ENCODE data around the gene MAST3.
"Not testable (repeated sequence)": the region's sequence is repeated elsewhere in the genome, so short reads cannot be mapped to it uniquely, and the experiment has no call there.

The MAST3 gene

DNA sequence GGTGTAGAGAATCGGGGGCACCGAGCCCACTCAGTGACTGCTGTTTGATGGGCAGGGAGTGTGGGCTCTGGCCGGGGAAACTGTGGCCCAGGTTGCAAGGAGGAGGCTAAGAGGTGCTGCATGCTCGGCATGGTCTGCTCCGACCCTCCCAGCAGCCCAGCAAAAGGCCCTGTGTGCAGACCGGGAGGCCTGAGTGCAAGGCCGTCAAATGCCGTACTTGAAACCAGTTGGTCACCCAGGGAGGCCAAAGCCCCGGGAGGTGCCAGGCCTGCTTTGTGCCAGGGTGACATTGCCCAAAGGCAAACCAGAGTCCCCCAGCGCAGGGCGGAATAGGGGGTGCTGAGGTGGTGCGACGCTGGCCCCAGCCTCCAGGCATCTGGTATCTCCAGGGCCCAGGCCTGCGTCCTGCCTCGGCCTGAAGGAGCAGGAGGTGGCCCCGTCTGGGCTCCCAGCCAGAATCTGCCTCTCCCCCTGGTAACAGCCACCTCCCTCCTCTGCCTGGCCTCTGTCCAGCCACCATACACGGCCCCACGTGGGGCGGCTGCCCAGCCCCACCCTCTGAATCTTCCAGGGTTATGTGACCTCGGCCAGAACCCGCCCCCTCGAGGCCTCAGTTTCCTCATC lies 59.4 kb downstream of the MAST3 start:
- H3K27me3 ChIP-seq (ENCODE audit: control insufficient read depth, insufficient read depth, low read length) = no peaks in the 10 kb centered on the region
- no peaks in the 10 kb centered on the region for H3K36me3 ChIP-seq (ENCODE audit: control insufficient read depth, low read depth, low read length)
- no peak overlapping the region for H3K27ac ChIP-seq (ENCODE audit: low read length)
- H3K9me3 ChIP-seq (ENCODE audit: control insufficient read depth, low read depth, low read length) = no peaks in the 10 kb centered on the region
- no peaks in the 10 kb centered on the region for H3K4me1 ChIP-seq (ENCODE audit: control insufficient read depth, low read depth, low read length)
- no peak overlapping the region for H3K9ac ChIP-seq (ENCODE audit: low read length)
- H3K4me3 ChIP-seq (ENCODE audit: low read length) = no peak overlapping the region

DNA sequence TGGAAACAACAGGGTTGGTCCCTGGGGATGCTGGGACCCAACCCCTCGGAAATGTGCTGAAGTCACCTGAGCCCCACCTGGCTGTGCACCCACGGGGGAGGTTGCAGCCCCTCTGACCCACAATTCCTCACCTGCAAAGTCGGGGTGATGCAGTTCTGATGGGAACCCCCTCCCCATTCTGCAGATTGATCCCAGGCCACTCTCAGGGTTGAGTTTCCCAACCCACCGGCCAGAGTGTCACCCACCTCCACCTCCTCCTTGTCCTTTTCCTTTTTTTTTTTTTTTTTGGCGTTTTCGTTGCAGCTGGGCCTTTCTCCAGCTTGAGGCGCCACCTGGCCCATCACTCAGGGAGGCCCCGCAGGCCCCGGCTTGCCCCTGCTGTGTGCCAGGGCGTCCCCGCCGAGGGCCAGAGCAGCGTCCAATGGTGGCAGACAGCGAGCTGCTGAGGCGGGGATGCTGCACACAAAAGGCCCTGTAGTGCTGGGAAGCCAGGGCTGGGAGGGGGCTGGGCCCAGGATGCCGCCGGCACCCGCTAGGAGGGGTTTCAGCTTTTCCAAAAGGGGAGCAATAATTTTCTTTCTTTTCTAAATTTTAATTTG lies 60.0 kb downstream of the MAST3 start:
- H3K4me1 ChIP-seq (ENCODE audit: control insufficient read depth, low read depth, low read length) = no peaks in the 10 kb centered on the region
- H3K9me3 ChIP-seq (ENCODE audit: control insufficient read depth, low read depth, low read length) = no peaks in the 10 kb centered on the region
- no peak overlapping the region for H3K4me3 ChIP-seq (ENCODE audit: low read length)
- H3K36me3 ChIP-seq (ENCODE audit: control insufficient read depth, low read depth, low read length) = no peaks in the 10 kb centered on the region
- no peak overlapping the region for H3K27ac ChIP-seq (ENCODE audit: low read length)
- no peak overlapping the region for H3K9ac ChIP-seq (ENCODE audit: low read length)
- H3K27me3 ChIP-seq (ENCODE audit: control insufficient read depth, insufficient read depth, low read length) = no peaks in the 10 kb centered on the region

- Histone ChIP-seq H3K9ac (ENCODE audit: low read length) (no peak overlapping the region), H3K4me1 (ENCODE audit: control insufficient read depth, low read depth, low read length) (no peaks in the 10 kb centered on the region), H3K4me3 (ENCODE audit: low read length) (no peak overlapping the region), H3K9me3 (ENCODE audit: control insufficient read depth, low read depth, low read length) (no peaks in the 10 kb centered on the region), H3K36me3 (ENCODE audit: control insufficient read depth, low read depth, low read length) (peaks cover 8% of the 10 kb centered on the region), H3K27ac (ENCODE audit: low read length) (no peak overlapping the region), H3K27me3 (ENCODE audit: control insufficient read depth, insufficient read depth, low read length) (no peaks in the 10 kb centered on the region)
These were observed 60.9 kb downstream of the MAST3 start for GRCh38 chr19:18158467-18158866.

GRCh38 chr19:18159059-18159616 lies 61.6 kb downstream of the MAST3 start:
- H3K4me1 ChIP-seq (ENCODE audit: control insufficient read depth, low read depth, low read length); H3K4me3 ChIP-seq (ENCODE audit: low read length); H3K27me3 ChIP-seq (ENCODE audit: control insufficient read depth, insufficient read depth, low read length); H3K27ac ChIP-seq (ENCODE audit: low read length); H3K9me3 ChIP-seq (ENCODE audit: control insufficient read depth, low read depth, low read length); H3K9ac ChIP-seq (ENCODE audit: low read length): not testable (repeated sequence)
- peaks cover 10% of the 10 kb centered on the region for H3K36me3 ChIP-seq (ENCODE audit: control insufficient read depth, low read depth, low read length)

- Histone ChIP-seq H3K9ac (ENCODE audit: low read length) (no peak overlapping the region), H3K27me3 (ENCODE audit: control insufficient read depth, insufficient read depth, low read length) (no peaks in the 10 kb centered on the region), H3K36me3 (ENCODE audit: control insufficient read depth, low read depth, low read length) (peaks cover 10% of the 10 kb centered on the region), H3K27ac (ENCODE audit: low read length) (no peak overlapping the region), H3K4me3 (ENCODE audit: low read length) (no peak overlapping the region), H3K9me3 (ENCODE audit: control insufficient read depth, low read depth, low read length) (no peaks in the 10 kb centered on the region), H3K4me1 (ENCODE audit: control insufficient read depth, low read depth, low read length) (no peaks in the 10 kb centered on the region)
These were observed 62.2 kb downstream of the MAST3 start for GRCh38 chr19:18159810-18160209.

GRCh38 chr19:18160493-18160970 lies 63.0 kb downstream of the MAST3 start:
- Histone ChIP-seq H3K9ac (ENCODE audit: low read length) (peak overlapping the region; percentile 15), H3K36me3 (ENCODE audit: control insufficient read depth, low read depth, low read length) (peaks cover 11% of the 10 kb centered on the region), H3K4me1 (ENCODE audit: control insufficient read depth, low read depth, low read length) (no peaks in the 10 kb centered on the region), H3K27me3 (ENCODE audit: control insufficient read depth, insufficient read depth, low read length) (no peaks in the 10 kb centered on the region), H3K27ac (ENCODE audit: low read length) (no peak overlapping the region), H3K9me3 (ENCODE audit: control insufficient read depth, low read depth, low read length) (no peaks in the 10 kb centered on the region), H3K4me3 (ENCODE audit: low read length) (no peak overlapping the region)

DNA sequence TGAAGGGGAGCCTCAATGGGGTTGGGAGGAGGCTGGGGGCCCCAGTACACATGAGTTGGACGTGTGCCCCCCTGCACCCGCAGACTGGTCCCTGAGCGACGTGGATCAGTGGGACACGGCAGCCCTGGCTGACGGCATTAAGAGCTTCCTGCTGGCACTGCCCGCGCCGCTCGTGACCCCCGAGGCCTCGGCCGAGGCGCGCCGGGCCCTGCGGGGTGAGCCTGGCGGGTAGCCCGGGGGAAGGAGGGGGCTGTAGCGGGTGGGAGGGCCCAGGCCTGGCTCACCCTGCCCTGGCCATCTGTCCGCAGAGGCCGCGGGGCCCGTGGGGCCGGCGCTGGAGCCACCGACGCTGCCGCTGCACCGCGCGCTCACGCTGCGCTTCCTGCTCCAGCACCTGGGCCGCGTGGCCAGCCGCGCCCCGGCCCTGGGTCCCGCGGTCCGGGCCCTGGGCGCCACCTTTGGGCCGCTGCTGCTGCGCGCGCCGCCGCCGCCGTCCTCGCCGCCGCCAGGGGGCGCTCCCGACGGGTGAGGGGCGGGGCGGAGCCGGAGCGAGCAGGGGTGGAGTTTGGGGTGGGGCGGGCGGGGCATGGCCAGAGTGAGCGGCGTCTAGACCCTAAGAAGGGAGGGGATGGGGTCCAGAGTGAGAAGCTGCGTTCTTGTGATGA lies 63.5 kb downstream of the MAST3 start:
- Histone ChIP-seq H3K4me3 (ENCODE audit: low read length) (no peak overlapping the region), H3K27ac (ENCODE audit: low read length) (no peak overlapping the region)

DNA sequence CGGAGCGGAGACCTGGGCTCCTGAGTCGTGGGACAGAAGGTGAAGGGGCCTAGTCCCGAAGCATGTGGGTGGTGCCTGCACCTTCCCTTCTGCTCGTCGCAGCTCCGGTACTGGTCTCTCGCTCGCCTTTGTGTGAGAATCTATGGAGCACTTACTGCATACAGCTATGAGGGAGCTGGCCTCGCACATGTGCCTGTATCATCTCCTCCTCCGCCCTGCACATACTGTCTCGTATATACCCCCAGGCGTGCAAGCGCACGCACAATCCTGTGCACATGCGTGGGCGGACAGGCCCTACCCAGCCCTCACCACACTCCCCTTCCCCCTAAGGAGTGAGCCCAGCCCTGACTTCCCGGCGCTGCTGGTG lies 64.0 kb downstream of the MAST3 start:
- Histone ChIP-seq H3K27me3 (ENCODE audit: control insufficient read depth, insufficient read depth, low read length) (no peaks in the 10 kb centered on the region), H3K4me3 (ENCODE audit: low read length) (no peak overlapping the region), H3K4me1 (ENCODE audit: control insufficient read depth, low read depth, low read length) (no peaks in the 10 kb centered on the region), H3K9me3 (ENCODE audit: control insufficient read depth, low read depth, low read length) (no peaks in the 10 kb centered on the region), H3K9ac (ENCODE audit: low read length) (no peak overlapping the region), H3K36me3 (ENCODE audit: control insufficient read depth, low read depth, low read length) (peaks cover 17% of the 10 kb centered on the region), H3K27ac (ENCODE audit: low read length) (no peak overlapping the region)

More for the DNA sequence above, 63.5 kb downstream of the MAST3 start:
- peaks cover 17% of the 10 kb centered on the region for H3K36me3 ChIP-seq (ENCODE audit: control insufficient read depth, low read depth, low read length)
- H3K27me3 ChIP-seq (ENCODE audit: control insufficient read depth, insufficient read depth, low read length) = no peaks in the 10 kb centered on the region
- no peaks in the 10 kb centered on the region for H3K4me1 ChIP-seq (ENCODE audit: control insufficient read depth, low read depth, low read length)
- no peaks in the 10 kb centered on the region for H3K9me3 ChIP-seq (ENCODE audit: control insufficient read depth, low read depth, low read length)
- peak overlapping the region; percentile 15 for H3K9ac ChIP-seq (ENCODE audit: low read length)

DNA sequence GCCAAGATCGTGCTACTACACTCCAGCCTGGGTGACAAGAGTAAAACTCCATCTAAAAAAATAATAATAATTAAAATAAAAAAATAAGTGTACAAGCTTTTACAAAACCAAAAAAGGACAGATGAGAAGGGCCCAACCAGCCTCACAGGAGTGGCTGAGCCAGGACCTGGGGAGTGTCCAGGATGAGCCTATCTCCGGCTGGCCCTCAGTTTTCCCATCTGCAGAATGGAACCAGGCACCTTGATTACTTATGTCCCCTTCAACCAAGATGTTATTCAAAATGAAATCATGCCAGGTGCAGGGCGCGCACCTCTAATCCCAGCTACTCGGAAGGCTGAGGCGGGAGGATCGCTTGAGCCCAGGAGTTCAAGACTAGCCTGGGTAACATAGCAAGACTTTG lies 66.5 kb downstream of the MAST3 start:
- no peak overlapping the region for H3K4me3 ChIP-seq (ENCODE audit: low read length)
- H3K27me3 ChIP-seq (ENCODE audit: control insufficient read depth, insufficient read depth, low read length) = no peaks in the 10 kb centered on the region
- no peak overlapping the region for H3K27ac ChIP-seq (ENCODE audit: low read length)
- H3K9me3 ChIP-seq (ENCODE audit: control insufficient read depth, low read depth, low read length) = no peaks in the 10 kb centered on the region
- H3K36me3 ChIP-seq (ENCODE audit: control insufficient read depth, low read depth, low read length) = peaks cover 26% of the 10 kb centered on the region
- H3K4me1 ChIP-seq (ENCODE audit: control insufficient read depth, low read depth, low read length) = no peaks in the 10 kb centered on the region
- no peak overlapping the region for H3K9ac ChIP-seq (ENCODE audit: low read length)

GRCh38 chr19:18165794-18166544 lies 68.4 kb downstream of the MAST3 start:
- H3K9me3 ChIP-seq (ENCODE audit: control insufficient read depth, low read depth, low read length) = no peaks in the 10 kb centered on the region
- H3K27ac ChIP-seq (ENCODE audit: low read length) = no peak overlapping the region
- peaks cover 26% of the 10 kb centered on the region for H3K36me3 ChIP-seq (ENCODE audit: control insufficient read depth, low read depth, low read length)
- no peak overlapping the region for H3K4me3 ChIP-seq (ENCODE audit: low read length)
- H3K27me3 ChIP-seq (ENCODE audit: control insufficient read depth, insufficient read depth, low read length) = no peaks in the 10 kb centered on the region
- no peak overlapping the region for H3K9ac ChIP-seq (ENCODE audit: low read length)
- H3K4me1 ChIP-seq (ENCODE audit: control insufficient read depth, low read depth, low read length) = no peaks in the 10 kb centered on the region

GRCh38 chr19:18167011-18167410 lies 69.4 kb downstream of the MAST3 start:
- Histone ChIP-seq H3K36me3 (ENCODE audit: control insufficient read depth, low read depth, low read length) (peaks cover 26% of the 10 kb centered on the region), H3K4me1 (ENCODE audit: control insufficient read depth, low read depth, low read length) (no peaks in the 10 kb centered on the region), H3K27me3 (ENCODE audit: control insufficient read depth, insufficient read depth, low read length) (no peaks in the 10 kb centered on the region), H3K4me3 (ENCODE audit: low read length) (no peak overlapping the region), H3K27ac (ENCODE audit: low read length) (no peak overlapping the region), H3K9me3 (ENCODE audit: control insufficient read depth, low read depth, low read length) (no peaks in the 10 kb centered on the region), H3K9ac (ENCODE audit: low read length) (no peak overlapping the region)

Data from iPS-18a (cell line).